HG03159 (cell line): ENCODE data around the gene IL18R1.

Experiments
- ATAC-seq: cut with Tn5 transposase; IDR thresholded peaks from one replicate; pipeline ENCODE4 v1.9.1; 2021; ENCODE audit warnings: mild to moderate bottlenecking, moderate library complexity; ENCODE audit not compliant: unreplicated experiment

Gene IL18R1

DNA sequence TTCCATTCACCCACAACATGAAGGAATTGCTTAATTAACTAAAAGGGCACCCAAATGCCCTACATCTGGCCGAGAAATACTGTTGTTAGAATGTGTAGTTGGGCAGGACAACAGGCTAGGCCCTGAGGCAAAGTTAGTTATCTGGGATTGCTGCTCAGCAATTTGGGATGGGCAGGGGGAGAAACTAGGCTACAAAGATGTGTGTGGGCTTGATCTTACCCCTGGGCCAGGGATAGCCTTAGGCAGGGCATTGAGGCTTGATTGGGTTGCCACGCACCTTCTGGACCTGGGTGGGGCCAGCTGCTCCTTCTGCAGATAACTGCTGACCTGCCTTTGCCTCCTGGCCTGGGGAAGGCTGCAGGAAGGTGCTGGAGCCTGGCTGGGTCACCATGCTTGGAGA lies 76.8 kb downstream of the IL18R1 start:
- ATAC-seq: no peak

DNA sequence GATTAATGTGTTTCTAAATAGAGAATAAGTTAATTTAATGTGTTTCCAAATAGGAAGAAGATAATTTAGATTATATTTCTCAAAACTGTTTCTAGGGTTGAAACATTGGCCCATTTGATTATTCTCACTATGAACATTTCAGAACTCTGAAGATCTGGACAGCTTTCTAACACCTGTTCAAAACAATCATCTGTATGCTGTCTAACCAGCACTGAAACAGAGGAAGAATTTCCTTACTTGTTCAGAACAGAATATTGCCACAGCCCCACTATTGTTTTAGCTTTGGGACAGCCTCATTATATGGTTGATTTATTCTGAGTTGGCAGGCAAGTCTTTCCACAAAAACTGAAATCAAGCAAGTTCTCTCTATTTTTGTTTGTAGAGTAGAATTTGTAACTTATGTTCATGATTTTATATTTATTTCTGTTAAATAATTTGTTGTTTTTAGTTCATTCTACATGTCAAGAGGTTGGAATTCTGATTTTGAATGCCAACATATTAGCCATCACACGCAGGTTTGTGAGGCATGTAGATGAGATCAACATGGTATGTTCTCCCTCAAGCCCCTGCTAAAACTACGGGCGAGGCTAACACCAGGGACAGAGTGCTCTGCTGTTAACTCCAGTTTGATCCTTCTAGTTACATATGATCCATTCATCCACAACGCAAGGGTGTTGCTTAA lies 78.5 kb downstream of the IL18R1 start:
- ATAC-seq: no peak

GRCh38 chr2:102434655-102435381 lies 79.2 kb downstream of the IL18R1 start:
- ATAC-seq: peak; percentile 65

DNA sequence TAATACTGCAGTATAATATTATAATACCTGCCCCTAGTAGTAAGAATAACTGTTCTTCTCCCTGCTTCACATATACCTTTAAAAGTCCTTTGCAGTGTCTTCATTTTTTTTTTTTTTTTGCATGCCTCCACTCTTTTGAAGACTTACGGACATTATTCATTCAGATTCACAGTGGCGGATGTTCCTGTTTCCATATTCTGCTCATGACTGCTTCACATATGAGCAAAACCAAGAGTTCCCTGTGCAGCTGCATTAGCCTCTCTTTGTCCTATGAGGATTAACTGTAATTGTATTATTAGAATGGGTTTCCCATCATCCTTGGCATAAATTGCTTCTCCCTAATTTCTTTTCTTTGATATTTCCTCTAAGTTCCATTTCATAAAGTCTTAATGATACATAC lies 80.1 kb downstream of the IL18R1 start:
- no peak for ATAC-seq

DNA sequence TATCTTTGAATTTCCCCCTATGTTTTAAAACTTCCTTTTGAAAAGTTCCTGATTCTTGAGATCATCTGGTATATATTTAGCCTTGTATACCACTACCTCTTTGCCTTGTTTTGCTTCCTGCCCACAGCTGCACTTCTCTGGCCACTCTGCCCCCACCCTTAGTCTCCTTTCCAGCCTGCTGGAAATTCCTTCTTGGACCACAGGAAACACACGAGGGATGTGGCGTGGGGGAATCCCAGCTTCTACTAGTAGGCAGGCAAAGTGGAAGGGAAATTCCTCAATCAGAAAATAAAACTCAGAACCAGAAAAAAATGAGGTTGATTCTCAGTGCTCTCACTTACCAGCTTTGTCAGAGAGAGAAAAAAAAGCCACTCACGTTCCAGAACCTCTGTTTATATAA lies 80.7 kb downstream of the IL18R1 start:
- ATAC-seq: no peak

- no peak for ATAC-seq
These were observed 81.5 kb downstream of the IL18R1 start for GRCh38 chr2:102437122-102437521.

GRCh38 chr2:102438111-102438510 lies 82.5 kb downstream of the IL18R1 start:
- no peak for ATAC-seq

DNA sequence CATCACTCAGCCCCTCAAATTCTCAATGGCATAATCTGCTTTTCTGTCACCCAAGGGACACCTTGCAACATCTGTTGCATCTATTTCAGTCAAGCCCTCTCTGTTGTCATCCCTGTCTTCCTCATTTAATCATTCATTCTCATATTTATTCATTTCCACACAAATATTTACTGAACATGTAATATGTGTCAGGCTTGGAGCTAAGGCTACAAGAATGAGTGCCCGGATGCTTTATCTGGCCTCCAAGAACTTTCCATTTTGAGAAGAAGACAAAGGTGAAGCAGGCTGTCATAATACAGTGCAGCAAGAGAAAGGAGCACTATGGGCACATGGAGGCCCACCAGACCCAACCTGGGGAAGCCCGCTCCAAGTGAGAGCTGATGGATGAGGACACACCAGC lies 83.0 kb downstream of the IL18R1 start:
- no peak for ATAC-seq

DNA sequence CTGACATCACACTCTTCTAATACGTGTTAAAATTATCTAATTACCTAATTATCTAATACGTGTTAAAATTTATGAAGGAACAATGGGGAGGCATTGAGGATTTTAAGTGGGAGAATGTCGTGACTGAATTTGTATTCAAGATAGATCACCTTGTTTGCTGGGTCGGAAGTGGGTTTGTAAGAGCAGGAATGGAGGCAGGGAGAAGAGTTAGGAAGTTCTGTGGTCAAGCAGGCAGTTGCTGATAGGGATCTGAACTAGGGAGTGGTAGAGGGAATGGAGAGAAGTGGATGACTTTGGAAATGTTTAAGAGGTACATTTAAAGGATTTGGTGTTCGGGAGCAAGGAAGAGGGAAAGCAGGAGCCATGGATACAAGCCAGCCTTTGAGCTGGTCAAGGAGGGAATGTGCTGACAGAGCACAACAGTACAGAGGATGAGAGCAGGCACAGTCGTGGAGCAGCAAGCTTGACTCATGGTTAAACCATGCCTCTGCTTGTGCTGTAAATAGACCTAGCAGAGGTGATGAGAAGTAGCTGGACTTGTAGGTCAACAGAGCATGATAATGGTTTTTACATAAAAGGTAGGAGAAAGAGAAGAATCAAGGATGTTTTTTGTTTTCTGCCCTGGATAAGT lies 83.6 kb downstream of the IL18R1 start:
- ATAC-seq: no peak

- no peak for ATAC-seq
These were observed 87.6 kb downstream of the IL18R1 start for GRCh38 chr2:102442967-102443828.

GRCh38 chr2:102444233-102444632 lies 88.6 kb downstream of the IL18R1 start:
- no peak for ATAC-seq

DNA sequence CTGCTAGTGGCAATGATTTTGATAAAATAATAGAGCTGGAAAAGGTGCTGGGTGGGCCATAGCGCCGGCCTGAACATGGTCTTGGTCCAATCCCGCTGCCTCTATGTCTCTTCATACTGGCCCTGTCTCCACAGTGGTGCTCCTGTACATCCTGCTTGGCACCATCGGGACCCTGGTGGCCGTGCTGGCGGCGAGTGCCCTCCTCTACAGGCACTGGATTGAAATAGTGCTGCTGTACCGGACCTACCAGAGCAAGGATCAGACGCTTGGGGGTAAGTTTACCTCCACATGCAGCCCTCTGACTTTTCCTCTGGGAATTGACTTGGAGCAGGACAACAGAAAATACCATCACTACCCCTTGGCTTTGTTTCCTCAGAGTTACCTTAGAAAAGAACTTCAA lies 91.3 kb downstream of the IL18R1 start:
- no peak for ATAC-seq
